Omental fat pad (tissue), 4 donors: Measurements from ENCODE around the gene NR3C2. TPM values are rescaled to one million over a fixed set of nuclear protein-coding genes. Genes with fewer than 3 reads are reported as not detected.

Source experiments
- ATAC-seq: fragments of 150-250 bp; one replicate; pipeline ENCODE4 v1.9.1; 2016; ENCODE audit warnings: mild to moderate bottlenecking, moderate library complexity; ENCODE audit not compliant: low FRiP score
- DNase-seq: peaks from one replicate; pipeline ENCODE4 v3.0.0-alpha.2; 2019; ENCODE audit warnings: low spot score
- total RNA-seq, 4 donors: library from RNA; depleted of rRNA; stranded (reverse); fragments of >200 nt; gene quantifications; one replicate each; pipeline ENCODE4 v1.1.0, GENCODE V29; 2016
- TF ChIP-seq, protein P1 (sequence below), 3 donors: fragments of 450-650 bp; IDR thresholded peaks; one replicate each; pipeline ENCODE4 v1.5.1; 2016 to 2017; ENCODE audit warnings: antibody characterized with exemption in 3 of 3, mild to moderate bottlenecking in 3 of 3, moderate library complexity in 2 of 3

The NR3C2 gene
- total RNA-seq, 4 donors from 2014 or later, result 7.4 to 28.1 (median 12.1) TPM

DNA sequence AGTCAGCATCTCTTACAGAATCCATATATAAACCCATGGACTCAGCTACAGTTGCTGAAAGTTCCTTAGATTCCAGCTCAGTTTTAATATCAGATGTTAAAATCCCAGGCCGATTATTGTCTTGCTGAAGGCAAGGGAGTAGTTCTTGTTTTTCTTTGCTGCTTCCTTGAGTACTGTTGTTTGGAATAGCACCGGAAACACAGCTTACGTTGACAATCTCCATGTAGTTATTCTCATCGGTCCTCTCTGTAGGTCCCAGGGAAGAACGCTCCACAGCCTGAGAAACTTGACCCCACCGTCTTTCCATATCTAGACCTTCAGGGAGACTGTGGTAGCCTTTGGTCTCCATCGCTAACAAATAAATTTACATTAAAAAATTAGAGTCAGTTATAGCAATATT lies 5.7 kb downstream of the NR3C2 start:
- ATAC-seq (no peak), DNase-seq (no peak)
- TF ChIP-seq, protein P1, sequence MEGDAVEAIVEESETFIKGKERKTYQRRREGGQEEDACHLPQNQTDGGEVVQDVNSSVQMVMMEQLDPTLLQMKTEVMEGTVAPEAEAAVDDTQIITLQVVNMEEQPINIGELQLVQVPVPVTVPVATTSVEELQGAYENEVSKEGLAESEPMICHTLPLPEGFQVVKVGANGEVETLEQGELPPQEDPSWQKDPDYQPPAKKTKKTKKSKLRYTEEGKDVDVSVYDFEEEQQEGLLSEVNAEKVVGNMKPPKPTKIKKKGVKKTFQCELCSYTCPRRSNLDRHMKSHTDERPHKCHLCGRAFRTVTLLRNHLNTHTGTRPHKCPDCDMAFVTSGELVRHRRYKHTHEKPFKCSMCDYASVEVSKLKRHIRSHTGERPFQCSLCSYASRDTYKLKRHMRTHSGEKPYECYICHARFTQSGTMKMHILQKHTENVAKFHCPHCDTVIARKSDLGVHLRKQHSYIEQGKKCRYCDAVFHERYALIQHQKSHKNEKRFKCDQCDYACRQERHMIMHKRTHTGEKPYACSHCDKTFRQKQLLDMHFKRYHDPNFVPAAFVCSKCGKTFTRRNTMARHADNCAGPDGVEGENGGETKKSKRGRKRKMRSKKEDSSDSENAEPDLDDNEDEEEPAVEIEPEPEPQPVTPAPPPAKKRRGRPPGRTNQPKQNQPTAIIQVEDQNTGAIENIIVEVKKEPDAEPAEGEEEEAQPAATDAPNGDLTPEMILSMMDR (IDR thresholded peaks at IDR 0.05), result no peak

DNA sequence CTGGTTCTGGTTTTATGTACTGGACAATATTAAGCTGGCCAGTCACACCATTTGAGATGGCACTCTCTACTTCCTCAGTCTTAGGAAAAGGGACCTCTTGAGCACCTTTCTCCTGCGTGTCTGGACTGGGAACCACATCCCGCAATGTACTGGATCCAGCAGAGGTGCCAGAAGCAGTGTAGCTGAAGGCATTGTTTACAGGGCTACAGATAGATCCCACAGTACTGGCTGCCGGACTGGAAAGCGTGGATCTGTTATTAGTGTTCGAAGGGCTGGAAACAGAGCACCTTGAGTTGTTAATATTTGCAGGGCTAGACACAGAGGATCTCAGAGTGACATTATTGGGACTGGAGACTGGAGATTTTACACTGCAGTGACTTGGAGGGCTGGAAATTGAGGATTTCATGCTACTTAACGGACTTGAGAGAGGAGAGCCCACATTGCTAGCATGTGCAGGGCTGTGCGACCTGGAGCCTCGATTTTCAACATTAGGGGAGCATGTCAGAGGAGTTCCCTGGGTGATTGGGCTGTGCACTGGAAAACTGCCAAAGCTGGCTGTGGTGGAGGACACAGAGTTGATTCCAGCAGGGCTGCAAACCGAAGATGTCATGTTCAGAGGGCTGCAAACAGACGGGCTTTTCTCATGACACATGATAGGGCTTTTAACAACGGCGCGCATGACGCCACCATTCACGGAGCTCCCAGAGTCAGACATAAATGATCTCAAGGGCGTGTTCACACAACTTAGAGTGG lies 6.4 kb downstream of the NR3C2 start:
- DNase-seq (no peak), ATAC-seq (no peak)
- TF ChIP-seq, protein P1 (IDR thresholded peaks at IDR 0.05), result no peak

DNA sequence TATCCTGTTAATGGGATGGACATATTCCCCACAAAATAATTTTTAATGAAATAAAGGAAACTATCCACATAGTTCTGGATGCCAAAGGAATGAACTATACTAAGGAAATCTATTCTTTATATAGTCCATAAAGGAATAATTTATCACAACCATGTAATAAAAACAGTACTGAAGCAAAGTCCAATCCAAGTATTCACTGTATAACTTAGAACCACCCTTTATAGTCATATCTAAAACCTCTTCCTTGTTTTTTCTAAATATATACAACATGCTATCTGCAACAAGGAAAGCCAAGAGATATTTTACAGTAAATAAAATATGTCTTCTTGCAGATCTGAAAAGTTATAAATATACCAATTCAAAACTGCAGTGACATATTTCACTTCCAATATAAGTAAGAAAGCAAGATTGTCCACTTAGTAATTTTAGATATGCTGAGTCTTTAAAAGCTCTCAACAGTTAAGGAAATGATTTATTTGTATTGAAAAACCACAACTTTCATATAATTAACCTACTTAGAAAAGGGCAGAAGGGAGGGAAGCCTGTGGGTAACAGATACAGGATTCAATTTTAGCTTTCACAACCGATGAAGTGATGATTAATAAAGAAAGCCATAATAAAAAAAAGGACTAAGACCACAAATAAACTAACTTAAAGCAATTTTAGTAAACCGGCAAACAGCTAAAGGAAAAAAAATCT lies 8.0 kb downstream of the NR3C2 start:
- TF ChIP-seq, protein P1 (IDR thresholded peaks at IDR 0.05), result no peak
- ATAC-seq (no peak), DNase-seq (no peak)

DNA sequence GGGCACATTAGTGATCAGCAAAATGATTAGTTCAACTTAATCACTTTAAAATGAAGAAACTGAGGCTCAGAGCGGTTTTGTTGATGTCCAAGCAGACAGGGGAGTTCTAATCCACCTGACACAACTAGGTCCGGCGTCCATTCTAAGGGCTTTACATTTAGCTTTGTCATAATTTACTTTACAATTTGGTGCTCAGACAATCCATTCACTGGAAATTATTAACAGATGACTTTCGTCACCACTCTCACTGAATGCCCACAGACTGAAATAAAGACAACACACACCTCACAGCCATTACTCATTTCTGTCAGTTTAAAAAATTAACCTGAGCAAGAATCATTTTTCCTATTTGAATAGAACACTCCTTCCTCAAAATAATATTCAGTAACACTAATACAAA lies 10.8 kb downstream of the NR3C2 start:
- no peak for ATAC-seq
- DNase-seq, result no peak
- TF ChIP-seq, protein P1 (IDR thresholded peaks at IDR 0.05), result no peak

DNA sequence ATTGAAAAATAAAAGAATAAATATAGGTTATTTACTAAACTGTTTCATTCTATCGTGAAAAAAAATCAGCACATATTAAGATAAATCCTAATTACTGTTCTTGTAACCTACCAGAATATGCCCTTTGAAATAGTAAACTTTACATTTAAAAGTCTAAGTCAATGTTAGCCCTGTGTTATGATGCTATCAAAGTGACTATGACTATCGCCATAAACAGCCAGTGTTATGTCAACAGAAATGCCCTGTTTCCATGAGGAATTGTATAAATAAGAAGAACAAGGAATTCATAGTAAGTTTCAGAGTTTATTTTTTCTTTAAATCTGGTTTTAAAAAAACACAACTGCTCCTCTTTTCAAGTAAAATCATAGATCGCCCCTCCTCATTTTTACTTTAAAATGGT lies 11.4 kb downstream of the NR3C2 start:
- TF ChIP-seq, protein P1 (IDR thresholded peaks at IDR 0.05), result no peak

DNA sequence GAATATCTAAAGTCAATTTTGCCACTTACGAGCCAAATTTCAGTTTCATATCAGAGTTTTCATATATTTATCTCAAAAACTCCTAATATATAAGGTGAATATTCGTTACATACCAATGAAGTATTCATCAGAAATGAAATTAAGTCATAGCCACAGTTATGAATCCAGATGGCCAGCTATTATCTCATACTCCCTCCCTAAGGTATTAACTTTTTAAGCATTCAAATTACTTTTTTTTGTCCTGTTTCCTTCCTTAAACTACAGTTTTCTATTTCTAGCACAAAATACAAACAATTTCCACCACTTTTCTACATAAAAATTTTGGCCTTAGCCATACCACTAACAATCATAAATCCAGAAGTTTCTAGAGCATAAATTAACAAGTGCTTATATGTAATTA lies 13.0 kb downstream of the NR3C2 start:
- TF ChIP-seq, protein P1 (IDR thresholded peaks at IDR 0.05), result no peak
- no peak for ATAC-seq
- no peak for DNase-seq

More for the DNA sequence above, 11.4 kb downstream of the NR3C2 start:
- no peak for DNase-seq
- no peak for ATAC-seq

DNA sequence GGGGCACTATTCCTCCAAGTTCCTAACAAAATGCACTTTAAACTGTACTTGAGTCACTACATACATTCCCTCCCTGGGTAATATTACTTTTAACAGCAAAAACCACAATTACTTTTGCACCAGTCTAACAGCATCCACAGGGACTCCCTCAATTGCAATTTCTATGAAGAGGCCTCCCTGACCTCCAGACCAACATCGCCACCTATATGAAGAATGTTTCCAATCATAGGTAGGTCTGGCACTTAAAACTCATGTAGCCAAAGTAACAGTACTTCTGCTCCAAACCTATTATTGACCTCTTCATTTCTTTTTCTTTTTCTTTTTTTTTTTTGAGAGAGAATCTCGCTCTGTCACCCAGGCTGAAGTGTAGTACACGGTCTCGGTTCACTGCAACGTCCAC lies 15.6 kb downstream of the NR3C2 start:
- ATAC-seq, result no peak

More for the DNA sequence above, 15.6 kb downstream of the NR3C2 start:
- no peak for DNase-seq
- TF ChIP-seq, protein P1 (IDR thresholded peaks at IDR 0.05), result no peak
